Glomerular endothelial cell (primary cell): ENCODE results near the gene ZEB2. TPM values are rescaled to one million over a fixed set of nuclear protein-coding genes. Genes with fewer than 3 reads are reported as not detected.

Experiments used
- DNase-seq: peaks from one replicate; pipeline ENCODE4 v3.0.0-alpha.2; 2011; ENCODE audit warnings: low read depth, low spot score; ENCODE audit errors: extremely low read depth
- total RNA-seq: library from RNA; depleted of rRNA; stranded (reverse); fragments of >200 nt; gene quantifications from 2 replicates; pipeline ENCODE4 v1.2.3, GENCODE V29; 2015

Gene ZEB2
- total RNA-seq, 1 donor from 2014 or later: 28.2 TPM

DNA sequence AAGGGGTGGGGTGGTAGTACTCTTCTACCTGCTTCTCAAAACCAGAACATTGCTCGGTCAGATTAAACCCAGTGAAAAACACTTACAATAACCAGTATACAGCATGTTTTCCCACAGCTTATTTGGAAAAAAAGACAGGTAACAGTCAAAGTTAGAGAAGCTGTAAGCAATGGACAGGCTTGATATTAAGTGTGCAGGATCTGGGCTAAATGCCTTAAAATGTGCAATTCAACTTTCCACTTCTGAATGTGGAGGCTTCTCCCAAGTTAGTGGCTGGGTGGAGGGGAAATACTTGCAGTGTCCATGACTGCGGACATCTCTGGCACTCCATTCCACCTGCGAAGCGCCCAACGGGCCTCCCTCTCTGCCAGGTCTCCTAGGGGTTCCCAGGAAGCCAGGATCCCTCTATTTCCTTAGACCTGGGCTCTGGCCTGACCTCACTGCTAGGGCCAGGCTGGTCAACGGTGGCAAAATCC is 5.3 kb downstream of the ZEB2 start:
- DNase-seq: no peak

DNA sequence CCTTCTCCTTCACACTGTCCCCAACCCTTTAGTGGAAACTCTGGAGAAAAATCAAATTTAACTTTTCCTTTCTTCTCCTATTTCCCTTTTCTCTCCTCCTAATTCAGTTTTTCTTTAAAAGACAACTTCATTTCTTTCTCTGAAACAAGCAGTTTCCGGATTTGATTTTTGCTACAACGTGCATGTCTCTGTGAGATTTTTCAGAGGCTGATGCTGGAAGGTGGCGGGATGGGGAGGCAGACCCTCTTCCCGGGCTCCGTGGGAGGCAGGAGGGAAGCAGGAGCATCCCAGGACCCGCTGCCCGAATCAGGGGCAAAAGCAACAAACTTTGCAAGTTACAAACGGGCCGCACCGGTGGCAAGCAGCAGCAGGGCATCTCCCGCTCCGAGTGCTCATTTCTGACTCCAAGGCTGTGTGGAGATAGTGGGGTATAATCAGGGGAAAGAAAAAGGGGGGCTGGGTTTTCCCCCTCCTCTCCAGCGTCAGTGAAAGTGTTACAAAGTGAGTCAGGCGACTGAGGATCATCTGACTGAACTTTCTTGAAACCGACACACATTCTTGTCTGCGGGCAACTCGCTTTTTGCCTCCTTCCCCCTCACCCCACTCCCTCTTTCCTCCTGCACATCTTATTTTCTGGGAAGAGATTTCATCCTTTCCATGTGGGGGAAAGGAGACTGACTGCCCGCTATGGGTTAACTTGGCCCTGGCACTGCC is 6.4 kb downstream of the ZEB2 start:
- DNase-seq: no peak

DNA sequence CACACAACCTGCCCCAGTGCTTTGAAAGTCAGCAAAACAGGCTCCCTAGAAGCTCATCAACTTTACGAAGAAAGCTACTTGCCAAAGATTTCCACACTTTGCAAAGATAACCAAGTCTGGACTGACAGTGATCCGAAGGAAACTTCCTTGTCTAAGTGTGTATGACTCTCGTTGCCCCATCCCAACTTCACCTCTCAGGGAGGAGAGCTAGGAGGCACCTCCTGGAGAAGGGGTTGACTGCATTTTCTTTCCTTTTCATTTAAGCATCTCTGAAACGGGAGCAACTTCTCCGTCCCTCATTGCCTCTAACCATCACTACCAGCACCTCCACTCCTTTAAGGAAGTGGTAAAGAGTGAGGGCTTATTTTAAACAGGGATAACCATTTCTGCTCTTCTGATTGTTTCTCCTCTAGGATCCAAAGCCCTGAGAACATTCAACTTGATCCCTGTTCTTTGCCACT is 7.0 kb downstream of the ZEB2 start:
- no peak for DNase-seq

DNA sequence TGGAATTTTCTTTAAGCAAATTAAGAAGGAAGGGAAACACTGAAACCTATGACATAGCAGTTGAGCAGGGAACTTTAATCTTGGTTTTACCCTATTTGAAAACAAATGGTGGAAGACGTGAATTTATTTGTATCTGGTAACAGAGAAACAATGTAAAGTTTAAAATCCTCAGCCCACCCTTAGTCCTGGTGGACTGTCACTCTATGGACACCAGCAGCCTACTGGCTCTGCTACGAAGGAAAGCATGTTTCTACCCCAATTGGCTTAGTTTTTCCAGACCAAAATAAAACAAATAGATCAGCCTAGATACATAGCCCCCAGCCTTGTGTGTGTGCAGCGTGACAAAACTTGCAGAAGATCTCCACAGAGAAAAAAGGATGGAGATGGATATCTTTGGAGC is 7.4 kb downstream of the ZEB2 start:
- DNase-seq: no peak

DNA sequence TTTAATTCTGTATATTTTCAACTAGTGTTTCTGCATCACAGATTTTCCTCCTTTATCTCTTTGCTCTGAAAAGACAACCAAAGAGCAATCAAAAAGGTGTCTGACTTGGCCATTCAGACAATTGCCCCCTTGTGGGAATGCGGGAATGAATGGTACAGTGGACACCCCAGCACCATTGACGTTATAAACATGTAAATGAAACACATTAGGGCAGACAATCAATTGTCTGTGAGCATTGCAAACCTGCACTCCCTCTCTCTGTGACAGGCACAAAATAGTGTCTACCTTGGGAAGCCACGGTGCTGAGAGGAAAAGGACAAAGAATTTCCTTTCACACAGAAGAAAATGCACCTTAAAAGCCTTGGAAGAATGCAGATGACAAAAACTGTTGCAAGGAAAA is 8.0 kb downstream of the ZEB2 start:
- no peak for DNase-seq

DNA sequence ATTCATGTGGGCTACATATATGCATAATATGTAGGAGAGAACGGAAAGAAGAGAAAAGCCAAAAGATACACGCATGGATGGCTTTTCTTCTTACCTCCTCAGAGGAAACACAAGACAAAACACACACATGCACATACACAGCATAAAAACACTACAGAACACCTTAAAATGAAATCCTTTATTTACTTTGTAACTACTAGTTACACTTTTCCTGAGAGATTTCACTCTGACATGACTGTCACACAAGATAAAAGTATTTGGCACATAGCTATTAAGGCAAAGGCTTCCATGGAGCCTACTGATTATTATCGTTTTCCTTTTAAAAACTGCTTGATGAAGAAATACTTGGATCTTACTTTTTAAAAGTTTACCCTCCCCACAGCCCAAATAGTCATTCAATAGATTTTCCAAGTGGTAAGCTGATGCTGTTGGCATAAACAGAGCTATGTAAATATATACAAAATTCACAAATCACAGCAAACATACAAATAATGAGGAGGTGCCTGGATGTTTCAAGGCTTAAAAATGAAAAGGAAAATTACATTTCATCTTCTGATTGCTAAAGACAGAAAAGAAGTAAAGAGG is 8.6 kb downstream of the ZEB2 start:
- DNase-seq: no peak

DNA sequence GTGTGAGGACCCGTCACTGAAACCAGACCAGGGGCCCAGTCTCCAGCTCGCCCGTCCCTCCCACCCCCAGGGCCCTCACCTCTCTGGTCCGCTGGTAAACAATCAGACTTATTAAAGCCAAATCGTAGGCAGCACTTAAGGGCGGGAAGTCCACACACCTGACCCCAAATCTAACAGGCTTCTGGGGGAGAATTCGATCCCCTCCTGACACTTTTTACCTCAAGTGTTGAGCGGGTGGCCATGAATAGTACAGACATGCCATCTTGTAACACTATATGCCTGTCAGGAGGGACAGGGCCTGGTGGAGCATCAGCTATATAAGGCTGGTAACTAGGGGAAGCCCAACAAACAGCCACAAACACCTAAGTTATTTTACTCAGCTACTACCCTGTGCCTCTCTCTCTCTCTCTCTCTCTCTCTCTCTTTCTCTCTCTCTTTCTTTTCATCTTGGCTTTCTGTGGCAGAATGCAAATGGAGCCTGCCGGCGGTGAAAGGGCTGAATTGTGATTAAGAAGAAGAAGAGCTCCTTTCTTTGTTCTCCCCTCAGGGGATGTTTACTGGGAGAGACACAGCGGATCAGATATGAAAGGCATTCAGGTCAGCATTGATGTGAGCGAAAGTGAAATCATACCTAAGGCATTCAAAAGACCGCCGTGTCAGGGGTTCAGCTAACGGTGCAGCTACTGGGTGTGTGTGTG is 9.5 kb downstream of the ZEB2 start:
- DNase-seq: no peak

DNA sequence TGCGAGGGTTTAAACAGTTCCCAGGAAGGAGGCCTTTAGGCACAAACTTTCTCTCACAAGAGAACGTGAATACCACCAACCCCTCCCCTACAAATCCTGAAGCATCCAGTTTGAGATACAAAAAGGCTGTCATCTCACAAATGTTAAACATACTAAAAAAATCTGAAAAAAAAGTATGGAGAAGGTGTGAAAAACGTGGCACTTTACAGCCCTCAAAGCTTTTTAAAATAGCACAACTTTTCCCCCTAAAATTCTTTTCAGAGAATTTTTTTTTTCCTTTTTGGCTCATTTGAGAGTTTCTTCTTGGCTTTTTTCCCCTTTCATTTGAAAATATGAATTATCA is 10.1 kb downstream of the ZEB2 start:
- no peak for DNase-seq

DNA sequence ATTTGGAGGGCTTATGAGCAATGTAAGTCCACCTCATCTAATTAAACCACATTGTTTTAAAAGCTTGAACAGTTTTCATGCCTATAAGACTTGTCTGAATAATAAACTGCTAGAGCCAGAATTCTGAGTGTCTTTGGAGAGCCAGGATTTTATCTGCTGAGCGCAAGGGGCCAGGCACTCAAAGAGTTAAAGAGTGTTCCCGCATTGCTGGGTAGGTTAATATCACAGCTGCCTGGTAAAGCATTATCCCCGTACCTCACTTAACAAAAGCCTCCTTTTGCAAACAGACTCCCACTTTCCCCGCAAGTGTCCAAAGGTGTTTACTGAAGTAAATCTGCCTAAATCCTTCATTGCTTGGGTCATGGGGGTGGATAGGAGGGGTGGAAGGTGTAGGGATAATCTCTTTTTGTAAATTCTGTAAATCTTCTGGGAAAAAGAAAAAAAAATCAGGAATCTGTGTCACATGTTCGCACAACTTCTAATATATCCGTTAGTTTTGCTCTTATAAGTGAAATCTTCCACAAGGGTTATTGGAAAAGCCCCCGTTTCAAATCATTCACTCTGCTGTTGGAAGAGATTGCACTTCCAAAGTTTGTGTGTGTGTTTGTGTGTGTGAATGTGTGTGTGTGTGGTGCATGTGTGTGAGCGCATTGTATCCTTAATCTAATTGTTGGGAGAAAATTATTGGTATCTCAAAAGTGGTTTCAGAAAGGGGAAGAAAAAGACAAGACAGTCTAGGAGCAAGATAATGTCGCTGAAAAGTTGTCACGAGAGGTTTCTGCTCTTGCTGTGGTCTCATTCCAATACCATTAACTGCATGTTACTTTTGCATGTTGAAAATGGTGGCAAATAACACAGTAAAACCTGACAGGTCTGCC is 10.7 kb downstream of the ZEB2 start:
- no peak for DNase-seq

DNA sequence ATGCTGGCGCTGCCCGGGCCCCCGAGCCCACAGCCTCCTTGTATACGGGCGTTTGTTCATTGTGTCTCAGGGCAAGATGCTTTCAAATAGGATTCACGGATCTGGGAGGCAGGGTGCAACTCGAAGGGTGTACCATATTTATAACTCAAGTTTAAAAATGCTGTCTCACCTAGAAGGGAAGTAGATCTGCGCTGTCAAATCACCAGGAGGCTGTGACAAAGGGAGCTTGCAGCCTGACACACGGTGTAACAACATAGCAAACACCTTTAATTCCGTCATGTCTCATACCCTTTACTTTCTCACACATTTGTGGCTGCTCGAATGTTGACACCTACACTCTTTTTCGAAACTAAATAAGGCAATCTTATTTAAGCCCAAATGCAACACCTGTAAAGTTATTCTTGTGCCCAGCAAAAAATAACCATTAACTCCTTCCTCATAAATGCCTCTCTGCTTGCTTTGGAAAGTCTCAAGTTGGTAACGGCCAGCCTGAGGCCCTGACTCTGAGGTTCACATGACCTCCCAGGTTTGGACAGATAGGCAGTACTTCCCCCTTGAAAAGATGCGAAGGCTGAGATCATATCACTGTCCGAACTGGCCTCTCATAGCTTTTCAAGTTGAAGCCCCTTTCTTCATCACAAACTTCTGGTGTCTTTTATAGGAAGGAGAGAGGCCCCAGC is 11.6 kb downstream of the ZEB2 start:
- DNase-seq: no peak

DNA sequence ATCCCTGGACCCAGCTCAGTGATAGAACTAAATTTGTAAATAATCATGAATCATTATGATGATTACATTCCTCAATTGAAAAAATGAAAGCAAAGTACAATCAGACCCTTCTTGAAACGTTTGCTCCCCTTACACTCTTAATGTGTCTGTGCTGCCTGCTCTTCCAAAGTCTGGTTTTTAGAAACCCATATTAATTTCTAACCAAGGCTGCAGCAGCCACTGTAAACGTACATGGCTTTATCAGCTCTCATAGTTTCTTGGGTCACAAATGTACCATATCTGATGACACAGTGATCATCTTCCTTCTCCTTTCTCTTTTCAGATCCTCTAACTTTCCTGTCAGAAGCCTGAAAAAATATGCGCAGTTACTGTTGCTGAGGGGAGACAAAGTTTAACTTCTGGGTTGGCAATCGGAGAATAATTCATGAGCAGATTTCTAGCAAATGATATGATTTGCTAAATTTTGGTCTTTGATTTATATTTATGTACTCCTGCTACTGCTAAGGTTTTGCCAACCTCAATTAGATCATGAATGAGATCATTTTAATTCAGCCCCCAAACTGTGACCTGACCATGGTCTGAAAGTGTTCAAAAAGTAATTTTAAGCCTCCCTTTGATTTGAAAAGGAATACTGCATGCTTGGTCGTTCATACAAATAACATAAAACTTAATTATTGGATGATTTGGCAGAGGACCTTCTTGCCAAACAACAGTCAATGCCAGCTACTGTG is 12.3 kb downstream of the ZEB2 start:
- no peak for DNase-seq

DNA sequence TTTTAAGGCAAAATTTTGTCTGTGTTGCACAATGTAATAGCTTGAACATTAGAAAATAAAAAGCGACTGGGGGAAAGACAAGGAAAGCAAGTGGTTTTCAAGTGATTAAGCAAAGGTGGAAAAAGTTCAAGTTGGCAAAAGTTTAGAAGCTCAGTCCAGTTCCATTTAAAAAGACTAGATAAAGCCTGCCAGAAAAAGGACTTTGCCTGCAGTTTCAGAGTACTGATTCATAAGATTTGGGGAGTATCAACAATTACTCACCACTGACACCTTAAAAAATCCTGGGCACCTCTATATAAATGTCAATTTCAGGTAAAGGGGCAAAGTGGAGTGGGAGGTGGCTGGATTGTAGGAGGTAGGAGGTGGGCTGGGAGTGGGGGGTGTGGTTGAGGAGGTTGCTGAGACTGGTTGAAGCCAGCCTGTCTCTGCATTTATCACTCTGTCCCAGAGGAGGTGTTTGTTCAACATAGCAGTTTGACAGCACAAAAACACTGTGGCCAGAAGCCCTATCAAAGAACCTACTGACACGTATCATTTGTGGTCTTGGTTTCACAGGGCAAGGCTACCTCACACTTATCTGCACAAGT is 14.6 kb downstream of the ZEB2 start:
- no peak for DNase-seq

DNA sequence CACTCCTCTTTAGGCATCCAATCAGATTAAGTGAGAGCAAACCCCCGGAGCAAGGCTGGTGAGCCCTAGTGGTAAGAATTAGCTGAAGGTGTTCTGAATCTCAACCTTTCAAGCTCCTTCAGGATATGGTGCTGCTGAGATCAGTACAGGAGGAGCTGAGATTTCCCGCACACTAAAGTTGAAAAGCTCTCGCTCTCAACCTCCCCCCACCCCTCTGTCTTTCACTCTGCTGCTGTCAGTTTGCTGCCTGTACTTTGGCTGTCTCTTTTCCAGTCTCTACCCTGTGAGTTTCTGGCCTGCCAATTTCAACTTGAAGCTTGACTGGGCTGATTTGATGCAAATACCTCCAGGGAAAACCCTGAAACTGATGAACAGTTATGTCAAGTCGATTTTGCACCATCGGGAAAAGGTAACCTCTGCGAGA is 15.7 kb downstream of the ZEB2 start:
- DNase-seq: no peak

DNA sequence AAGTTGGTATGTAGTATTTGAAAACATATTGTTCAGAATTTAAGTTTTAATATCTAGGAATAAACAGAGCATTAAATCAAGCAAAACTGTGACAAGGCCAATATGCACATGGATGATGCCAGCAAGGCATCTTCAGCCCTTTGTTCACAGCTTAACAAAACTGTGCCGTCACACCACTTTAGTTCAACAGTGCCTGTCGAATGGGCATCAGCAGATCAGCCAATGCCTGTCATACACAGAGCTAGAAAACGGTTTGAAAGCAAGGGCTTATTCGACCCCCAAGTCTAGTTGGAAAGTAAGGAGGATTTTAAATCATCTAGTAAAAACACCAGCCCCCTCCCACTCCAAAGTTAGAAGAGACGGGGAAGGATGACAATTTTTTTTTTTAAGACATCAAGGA is 16.7 kb downstream of the ZEB2 start:
- DNase-seq: no peak

DNA sequence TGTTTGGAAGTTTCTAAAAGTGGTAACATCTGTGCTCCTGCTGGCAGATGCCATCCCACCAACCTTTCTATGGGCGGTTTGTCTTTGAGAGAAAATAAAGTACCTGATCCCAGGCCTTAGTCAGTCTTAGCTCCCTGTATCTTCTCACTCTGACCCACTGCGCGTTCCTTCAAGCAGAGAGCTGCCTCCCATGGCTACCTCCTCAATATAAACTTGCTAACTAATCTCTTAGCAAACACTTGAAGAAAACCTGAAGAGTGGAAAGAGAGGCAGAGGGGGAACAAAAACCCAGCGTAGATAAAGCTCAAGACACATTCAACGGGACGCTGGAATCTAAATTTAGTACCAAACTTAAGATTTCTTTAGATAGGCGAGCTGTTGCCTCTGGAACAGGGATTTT is 17.6 kb downstream of the ZEB2 start:
- no peak for DNase-seq

DNA sequence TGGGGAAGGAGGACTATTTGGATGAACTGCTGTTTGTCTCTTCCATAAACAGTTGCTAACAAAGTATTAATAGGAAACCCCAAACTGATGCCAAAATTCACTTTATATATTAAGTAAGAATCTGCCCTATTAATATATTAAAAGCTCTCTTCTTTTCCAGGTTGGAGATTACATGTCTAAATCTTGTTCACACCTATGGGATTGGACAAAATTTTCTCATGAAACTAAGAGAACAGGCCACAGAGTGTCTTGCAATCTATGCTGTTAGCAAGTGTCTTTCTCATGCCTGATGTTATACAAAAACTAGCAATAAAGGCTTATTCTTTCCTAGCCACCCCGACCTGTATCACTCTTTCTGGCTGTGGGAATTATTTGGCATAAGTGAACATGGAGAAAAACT is 18.3 kb downstream of the ZEB2 start:
- DNase-seq: no peak

DNA sequence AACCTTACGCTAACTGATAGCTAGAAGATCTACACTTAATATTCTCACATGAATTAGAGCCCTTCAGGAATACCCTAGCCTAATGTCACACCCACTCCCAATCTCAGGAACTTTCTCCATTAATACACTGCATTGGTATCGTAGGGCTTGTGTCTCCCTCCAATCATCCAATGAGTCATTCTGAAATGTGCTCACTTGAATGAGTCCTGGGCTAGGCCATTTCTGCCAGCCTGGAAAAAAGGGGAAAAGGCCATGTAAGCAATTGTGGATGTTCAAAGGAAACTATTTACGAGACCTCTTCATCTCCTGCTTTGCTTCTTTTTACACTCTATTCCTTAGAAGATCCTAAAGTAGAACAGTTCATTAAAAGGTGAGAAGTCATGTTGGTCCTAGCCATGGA is 18.8 kb downstream of the ZEB2 start:
- DNase-seq: no peak

DNA sequence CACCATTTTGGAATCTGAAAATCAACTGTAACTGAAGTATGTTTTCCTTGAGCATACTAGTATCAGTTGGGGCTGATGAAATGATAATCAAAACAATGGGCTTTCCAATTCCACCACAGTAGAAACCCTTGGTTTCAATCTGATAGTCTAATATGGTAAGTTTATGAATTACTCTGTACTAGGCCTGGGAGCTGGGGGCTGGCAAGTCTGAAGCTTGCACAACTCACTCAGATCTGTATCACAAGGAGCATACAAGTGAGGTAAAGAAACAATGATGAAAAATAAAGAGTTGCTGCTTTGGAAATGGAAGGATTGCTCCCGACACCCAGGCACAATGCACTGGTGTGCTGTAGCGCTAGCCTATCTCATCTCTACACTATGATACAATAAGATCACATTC is 19.4 kb downstream of the ZEB2 start:
- DNase-seq: no peak

DNA sequence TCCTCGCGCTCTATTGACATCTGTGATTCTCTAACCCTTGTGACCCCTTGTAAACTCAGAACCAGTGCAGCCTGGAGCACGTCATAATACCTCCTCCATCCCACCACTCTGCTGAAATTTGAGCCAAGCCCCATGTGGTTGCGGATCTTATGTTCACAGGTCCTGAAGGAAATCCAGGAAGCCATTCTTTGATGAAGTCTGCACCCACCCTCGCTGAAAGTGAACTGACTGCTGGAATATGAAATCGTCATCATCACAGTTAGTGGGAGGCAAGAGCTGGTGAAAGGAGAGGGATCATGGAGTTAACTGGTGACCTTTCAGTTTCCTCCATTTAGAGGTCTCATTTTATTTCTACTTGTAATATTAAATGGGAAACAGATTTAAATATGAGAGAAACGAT is 21.6 kb downstream of the ZEB2 start:
- no peak for DNase-seq
